Endothelial cell of umbilical vein (primary cell): Measurements from ENCODE around the gene HOMER1. TPM values are rescaled to one million over a fixed set of nuclear protein-coding genes. Genes with fewer than 3 reads are reported as not detected.

Experiments
- BruUV-seq: library from RNA; stranded (reverse); fragments of 400-500 nt; replicated peaks from 2 replicates; lab custom pipeline; 2021; lab: Mats Ljungman, UMichigan
- CTCF ChIA-PET: fragments of 300-600, 350-600 bp; sonication (Branson Sonifier 250); formaldehyde crosslinking; loops from one replicate; lab custom pipeline; 2021; ENCODE audit warnings: antibody characterized with exemption, inconsistent platforms; lab: Charles Lee
- POLR2A ChIA-PET: fragments of 300-600, 350-600 bp; sonication (Branson Sonifier 250); formaldehyde crosslinking; loops from one replicate; lab custom pipeline; 2021; ENCODE audit warnings: antibody characterized with exemption, inconsistent platforms; lab: Charles Lee
- DNase-seq: peaks from one replicate; pipeline ENCODE4 v3.0.0-alpha.2; 2011; ENCODE audit warnings: low read depth, low spot score
- FAIRE-seq: peaks from 2 replicates; lab custom pipeline; 2011; peaks lifted over from hg19 to GRCh38; lab: Jason Lieb, UNC
- H2AFZ ChIP-seq: 2 replicates; pipeline ENCODE4 v1.6.0; 2012; ENCODE audit warnings: low read depth, low read length, control low read depth, inconsistent platforms
- H3K27ac ChIP-seq: 2 replicates; pipeline ENCODE4 v1.5.1; 2011; ENCODE audit warnings: low read depth, mild to moderate bottlenecking, control low read depth, low read length, moderate library complexity; ENCODE audit not compliant: insufficient read depth
- H3K27me3 ChIP-seq, 2 experiments: 2 replicates each; pipeline versions ENCODE4 v1.6.0 to v1.6.1; 2011; ENCODE audit warnings: low read length in 2 of 2, mixed read lengths in 1 of 2; ENCODE audit not compliant: control insufficient read depth in 2 of 2, insufficient read depth in 2 of 2
- H3K36me3 ChIP-seq, 2 experiments: 2 replicates in 1 of 2; 3 replicates in 1 of 2; pipeline ENCODE4 v1.5.1; 2011; ENCODE audit warnings: low read length in 2 of 2, mild to moderate bottlenecking in 1 of 2, moderate library complexity in 1 of 2; ENCODE audit not compliant: control insufficient read depth in 2 of 2, insufficient read depth in 2 of 2; ENCODE audit errors: extremely low read depth in 1 of 2
- H3K4me1 ChIP-seq: 3 replicates; pipeline ENCODE4 v1.5.1; 2011; ENCODE audit warnings: mild to moderate bottlenecking, low read length; ENCODE audit not compliant: control insufficient read depth, insufficient read depth; ENCODE audit errors: extremely low read depth
- H3K4me2 ChIP-seq: 2 replicates; pipeline ENCODE4 v1.6.1; 2011; ENCODE audit warnings: low read length, control low read depth, mixed read lengths; ENCODE audit not compliant: insufficient read depth
- H3K4me3 ChIP-seq, 3 experiments: fragments of 200-600 bp in 1 of 3; sonication (generic), shearing (Covaris generic) in 1 of 3; replicated peaks in 1 of 3; 2 replicates each; pipeline ENCODE4 v1.5.1; 2011 to 2016; ENCODE audit warnings: control low read depth in 3 of 3, low read length in 3 of 3, mild to moderate bottlenecking in 2 of 3, inconsistent platforms in 1 of 3, low read depth in 1 of 3, moderate library complexity in 1 of 3; ENCODE audit not compliant: insufficient read depth in 1 of 3
- H3K79me2 ChIP-seq: 2 replicates; pipeline ENCODE4 v1.6.0; 2012; ENCODE audit warnings: low read length, inconsistent platforms; ENCODE audit not compliant: control insufficient read depth, insufficient read depth
- H3K9ac ChIP-seq: replicated peaks from 2 replicates; pipeline ENCODE3; 2011; ENCODE audit warnings: low read length, control low read depth; ENCODE audit not compliant: insufficient read depth; ENCODE audit errors: extremely low read depth
- H3K9me1 ChIP-seq: replicated peaks from 3 replicates; pipeline ENCODE4 v1.6.0; 2011; ENCODE audit warnings: mild to moderate bottlenecking, low read length; ENCODE audit not compliant: control insufficient read depth, insufficient read depth; ENCODE audit errors: extremely low read depth
- H3K9me3 ChIP-seq: replicated peaks from 2 replicates; pipeline ENCODE4 v1.5.1; 2012; ENCODE audit warnings: low read length, inconsistent platforms; ENCODE audit not compliant: control insufficient read depth, insufficient read depth
- H4K20me1 ChIP-seq: replicated peaks from 2 replicates; pipeline ENCODE3; 2011; ENCODE audit warnings: mild to moderate bottlenecking, low read length; ENCODE audit not compliant: control insufficient read depth, insufficient read depth; ENCODE audit errors: extremely low read depth
- CTCF ChIP-seq, 2 donors: IDR thresholded peaks; 1 replicate in 1 of 2; 2 replicates in 1 of 2; pipeline ENCODE4 v1.5.1; 2011; ENCODE audit warnings: low read length in 2 of 2, mild to moderate bottlenecking in 2 of 2, moderate library complexity in 2 of 2, control low read depth in 1 of 2, inconsistent platforms in 1 of 2, low read depth in 1 of 2; ENCODE audit not compliant: insufficient read depth in 1 of 2; ENCODE audit errors: extremely low read depth in 1 of 2
- EZH2 ChIP-seq: IDR thresholded peaks from 2 replicates; pipeline ENCODE4 v1.6.1; 2012; ENCODE audit warnings: borderline replicate concordance, low read depth, mild to moderate bottlenecking, moderate library complexity, low read length, inconsistent platforms; ENCODE audit not compliant: severe bottlenecking
- FOS ChIP-seq: IDR thresholded peaks from 2 replicates; pipeline ENCODE4 v1.6.1; 2011; ENCODE audit warnings: mild to moderate bottlenecking, low read length, moderate library complexity, borderline replicate concordance; ENCODE audit not compliant: insufficient read depth
- GATA2 ChIP-seq: IDR thresholded peaks from 2 replicates; pipeline ENCODE4 v1.7.0; 2011; ENCODE audit warnings: low read depth, mild to moderate bottlenecking, moderate library complexity, mixed read lengths, low read length; ENCODE audit not compliant: insufficient read length, insufficient read depth
- JUN ChIP-seq: IDR thresholded peaks from 2 replicates; pipeline ENCODE4 v1.6.1; 2011; ENCODE audit warnings: borderline replicate concordance, low read depth; ENCODE audit not compliant: insufficient read length, insufficient read depth
- MAX ChIP-seq: IDR thresholded peaks from 2 replicates; pipeline ENCODE4 v1.6.1; 2011; ENCODE audit not compliant: insufficient read depth, insufficient read length
- MYC ChIP-seq: IDR thresholded peaks from one replicate; pipeline ENCODE4 v1.6.1; 2011; ENCODE audit warnings: mild to moderate bottlenecking, low read depth, low read length
- POLR2A ChIP-seq: IDR thresholded peaks from 2 replicates; pipeline ENCODE4 v1.6.1; 2012; ENCODE audit warnings: low read depth, mild to moderate bottlenecking, control low read depth, low read length
- POLR2AphosphoS5 ChIP-seq: IDR thresholded peaks from 2 replicates; pipeline ENCODE4 v1.6.1; 2012; ENCODE audit warnings: low read depth, mild to moderate bottlenecking, control low read depth, low read length, moderate library complexity; ENCODE audit not compliant: insufficient read depth
- dilution Hi-C: fragments of 300-500 bp; cut with MboI; formaldehyde crosslinking; loops from one replicate; pipeline ENCODE4 v1.15.0; 2019; ENCODE audit warnings: low sequenced_read_pairs; ENCODE audit not compliant: extremely low pct_ligation_motif_present
- intact Hi-C: fragments of 100-400 bp; cut with micrococcal nuclease; formaldehyde crosslinking; loops from one replicate; pipeline ENCODE4 v1.10.0; 2022
- polyA plus RNA-seq, 4 experiments: library from polyadenylated mRNA; depleted of rRNA in 3 of 4; stranded (reverse) in 3 of 4; unstranded in 1 of 4; fragments of >200 nt; gene quantifications; 2 replicates each; pipeline versions ENCODE4 v1.2.1 to v1.2.3, GENCODE V29; 2011 to 2012; ENCODE audit warnings: missing spikeins in 1 of 4
- total RNA-seq: library from RNA; stranded (reverse); gene quantifications from 2 replicates; pipeline ENCODE4 v1.2.3, GENCODE V29; 2021

Gene HOMER1
- total and polyA plus RNA-seq, 2 donors (not counting 3 experiments of a cell fraction or from before 2014, with no cell fraction given) = 0.57 to 3.9 TPM

GRCh38 chr5:79436224-79436623, 77.7 kb downstream of the HOMER1 start:
- Histone ChIP-seq H3K4me1 (no peaks in the 10 kb centered on the region), H3K36me3 (no peaks in the 10 kb centered on the region), H3K9ac (no peak overlapping the region), H3K9me1 (no peaks in the 10 kb centered on the region), H3K27me3 (no peaks in the 10 kb centered on the region), H2AFZ (no peak overlapping the region), H3K27ac (no peak overlapping the region), H4K20me1 (no peaks in the 10 kb centered on the region), H3K4me3 (no peak overlapping the region), H3K9me3 (no peaks in the 10 kb centered on the region), H3K4me2 (no peak overlapping the region), H3K79me2 (no peaks in the 10 kb centered on the region)
- TF ChIP-seq GATA2 = no peak
- no peak for TF ChIP-seq JUN
- no peak for TF ChIP-seq POLR2A
- no peak for TF ChIP-seq POLR2AphosphoS5
- TF ChIP-seq FOS = no peak
- no peak for TF ChIP-seq EZH2
- no peak for TF ChIP-seq CTCF (IDR thresholded peaks at IDR 0.05; ENCODE audit: extremely low read depth in 1 of 2, insufficient read depth in 1 of 2, low read depth in 1 of 2, low read length in 2 of 2)
- TF ChIP-seq MYC = no peak
- TF ChIP-seq MAX = no peak
- BruUV-seq = no TSS peak
- FAIRE-seq (no peak), DNase-seq (no peak)
- ChIA-PET POLR2A (no interaction called here), CTCF (interaction anchor here (1.2 kb wide), 1 partner anchor 303 kb away, joined by 4 read pairs; no protein-coding TSS in a partner anchor)
- intact Hi-C loops = no loop called here
- dilution Hi-C loops = no loop called here
